ENCODE measurements around the gene FAM234B.
A peak's percentile ranks its signal among the peaks of the same experiment; 100 is the strongest.

The FAM234B gene

DNA sequence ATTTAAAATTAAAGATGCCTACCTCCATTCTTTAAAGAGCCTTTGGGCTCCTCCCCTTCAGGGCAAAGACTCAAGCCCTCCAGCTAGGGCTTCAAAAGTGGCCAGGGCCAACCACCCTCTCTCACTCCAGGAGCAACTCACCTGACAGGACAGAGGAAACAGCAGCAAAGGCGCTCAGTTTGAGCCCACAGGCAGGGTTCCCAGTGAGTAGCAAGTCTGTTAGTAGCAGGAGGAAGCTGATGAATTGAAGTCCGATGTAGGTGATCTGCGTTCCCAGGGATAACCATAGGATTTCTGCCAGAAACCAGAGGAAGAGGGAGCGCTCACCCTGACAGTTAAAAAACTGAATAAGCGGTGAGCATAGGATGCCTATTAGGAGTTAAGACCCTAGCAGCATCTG is 43.6 kb downstream of the FAM234B start:
- Histone ChIP-seq H3K4me1 (no peaks in the 10 kb centered on the region), H3K27ac (no peak overlapping the region), H3K4me3 (no peak overlapping the region), H3K27me3 (no peaks in the 10 kb centered on the region), H3K9me3 (no peaks in the 10 kb centered on the region), H3K36me3 (peaks cover 0 to 10% (median 4%) of the 10 kb centered on the region in 3 donors)
- DNase-seq, result no peak
- intact Hi-C loops (cut with DNase I; ENCODE audit: low total_unique reads), result no loop called here
- no peak for TF ChIP-seq CTCF (IDR thresholded peaks at IDR 0.05)

- peaks cover 0 to 3% (median 1%) of the 10 kb centered on the region in 4 donors for H3K4me1 ChIP-seq
- no peaks in the 10 kb centered on the region for H3K9me3 ChIP-seq
- no peak for DNase-seq
- peaks cover 0 to 10% (median 4%) of the 10 kb centered on the region in 3 donors for H3K36me3 ChIP-seq
- H3K27ac ChIP-seq, result no peak overlapping the region
- H3K4me3 ChIP-seq, result no peak overlapping the region
- no peak for TF ChIP-seq CTCF (IDR thresholded peaks at IDR 0.05)
- H3K27me3 ChIP-seq, result no peaks in the 10 kb centered on the region
- intact Hi-C loops (cut with DNase I; ENCODE audit: low total_unique reads), result no loop called here
These were observed 44.3 kb downstream of the FAM234B start for GRCh38 chr12:13088496-13088895.

GRCh38 chr12:13090054-13090453 is 45.9 kb downstream of the FAM234B start:
- Histone ChIP-seq H3K9me3 (no peaks in the 10 kb centered on the region), H3K4me3 (no peak overlapping the region), H3K4me1 (peaks cover 0 to 12% (median 9%) of the 10 kb centered on the region in 4 donors), H3K27me3 (no peaks in the 10 kb centered on the region), H3K36me3 (peaks cover 0 to 4% (median 4%) of the 10 kb centered on the region in 3 donors), H3K27ac (no peak overlapping the region)
- no peak for DNase-seq
- TF ChIP-seq CTCF (IDR thresholded peaks at IDR 0.05), result no peak
- intact Hi-C loops (cut with DNase I; ENCODE audit: low total_unique reads), result no loop called here

DNA sequence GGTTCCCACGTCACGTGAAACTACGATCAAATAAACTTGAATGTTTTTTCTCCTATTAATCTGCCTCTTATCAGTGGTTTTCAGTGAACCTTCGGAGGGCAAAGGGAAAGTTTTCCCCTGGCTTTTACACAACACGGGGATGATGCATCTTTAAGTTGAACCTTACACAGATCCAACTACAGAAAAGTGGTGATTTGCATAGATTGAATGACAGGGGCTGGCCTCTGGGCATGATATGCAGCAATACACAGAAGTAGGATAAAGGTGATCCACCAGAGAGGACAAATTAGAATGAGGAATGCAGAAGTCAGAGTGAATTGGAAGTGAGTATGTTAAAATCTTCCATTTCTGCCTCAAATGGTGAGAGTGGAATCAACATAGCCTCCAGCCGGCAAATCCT is 47.7 kb downstream of the FAM234B start:
- intact Hi-C loops (cut with DNase I; ENCODE audit: low total_unique reads), result no loop called here
- Histone ChIP-seq H3K9me3 (no peaks in the 10 kb centered on the region), H3K36me3 (no peaks in the 10 kb centered on the region), H3K27me3 (no peaks in the 10 kb centered on the region), H3K27ac (no peak overlapping the region), H3K4me1 (peaks cover 0 to 14% (median 9%) of the 10 kb centered on the region in 4 donors), H3K4me3 (no peak overlapping the region)
- TF ChIP-seq CTCF (IDR thresholded peaks at IDR 0.05), result no peak
- DNase-seq, result no peak

DNA sequence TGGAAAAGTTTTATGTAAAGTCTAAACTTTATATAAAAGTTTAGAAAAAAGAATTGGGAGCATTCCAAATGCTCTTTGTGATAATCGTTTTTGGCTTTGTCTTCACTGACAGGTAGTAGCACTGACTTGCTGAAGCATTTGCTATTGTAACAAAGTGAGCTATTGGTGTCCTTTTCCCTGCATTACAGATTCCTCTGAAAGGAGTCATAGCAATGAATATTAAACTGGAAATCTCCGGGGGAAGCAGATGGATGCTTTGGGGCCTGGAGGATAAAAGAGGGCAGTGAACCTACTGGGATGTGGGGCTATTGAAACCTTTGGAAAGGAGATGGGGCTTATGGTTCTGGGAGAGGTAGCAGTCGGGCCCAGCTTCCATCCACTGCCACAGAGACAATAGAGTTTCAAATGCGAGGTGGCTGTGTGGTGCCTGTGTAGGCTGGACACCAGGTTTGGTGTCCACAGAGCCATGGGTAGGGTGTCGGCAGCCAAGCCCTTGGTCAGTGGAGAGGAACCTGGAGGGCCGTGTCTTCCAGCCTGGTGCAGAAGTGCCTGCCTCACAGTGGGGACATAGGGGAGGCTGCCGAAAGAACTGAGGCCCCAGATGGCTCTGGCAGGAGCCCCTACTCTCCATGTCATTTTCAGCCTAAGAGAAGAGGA is 49.1 kb downstream of the FAM234B start:
- Histone ChIP-seq H3K27ac (peak overlapping the region in 1 of 2 donors; percentile 41), H3K9me3 (no peaks in the 10 kb centered on the region), H3K4me3 (no peak overlapping the region), H3K36me3 (no peaks in the 10 kb centered on the region), H3K27me3 (no peaks in the 10 kb centered on the region), H3K4me1 (peaks cover 0 to 29% (median 12%) of the 10 kb centered on the region in 4 donors)
- no peak for TF ChIP-seq CTCF (IDR thresholded peaks at IDR 0.05)
- intact Hi-C loops (cut with DNase I; ENCODE audit: low total_unique reads), result no loop called here
- no peak for DNase-seq
